ENCODE results near the gene IDUA.
"Not testable (repeated sequence)": the region's sequence is repeated elsewhere in the genome, so short reads cannot be mapped to it uniquely, and the experiment has no call there.

Gene IDUA

DNA sequence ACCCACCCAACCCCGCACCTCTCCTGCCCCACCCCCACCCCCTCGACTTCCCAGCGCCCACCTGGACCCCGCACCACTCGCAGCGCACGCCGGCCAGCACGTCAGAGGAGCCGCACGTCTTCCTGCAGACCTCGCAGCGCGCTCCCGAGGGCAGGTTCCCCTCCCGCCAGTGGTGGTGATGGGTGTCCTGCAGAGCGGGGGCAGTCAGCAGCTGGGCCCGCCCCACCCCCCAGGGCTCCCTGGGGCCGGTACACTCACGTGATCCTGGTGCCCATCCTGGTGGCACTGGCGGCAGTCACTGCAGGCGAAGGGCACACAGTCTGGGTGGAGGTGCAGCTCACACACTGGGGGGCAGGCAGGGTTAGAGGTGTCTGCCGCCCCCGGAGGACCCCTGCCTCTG lies 18.6 kb upstream of the IDUA start:
- DNase-seq, result no peak

DNA sequence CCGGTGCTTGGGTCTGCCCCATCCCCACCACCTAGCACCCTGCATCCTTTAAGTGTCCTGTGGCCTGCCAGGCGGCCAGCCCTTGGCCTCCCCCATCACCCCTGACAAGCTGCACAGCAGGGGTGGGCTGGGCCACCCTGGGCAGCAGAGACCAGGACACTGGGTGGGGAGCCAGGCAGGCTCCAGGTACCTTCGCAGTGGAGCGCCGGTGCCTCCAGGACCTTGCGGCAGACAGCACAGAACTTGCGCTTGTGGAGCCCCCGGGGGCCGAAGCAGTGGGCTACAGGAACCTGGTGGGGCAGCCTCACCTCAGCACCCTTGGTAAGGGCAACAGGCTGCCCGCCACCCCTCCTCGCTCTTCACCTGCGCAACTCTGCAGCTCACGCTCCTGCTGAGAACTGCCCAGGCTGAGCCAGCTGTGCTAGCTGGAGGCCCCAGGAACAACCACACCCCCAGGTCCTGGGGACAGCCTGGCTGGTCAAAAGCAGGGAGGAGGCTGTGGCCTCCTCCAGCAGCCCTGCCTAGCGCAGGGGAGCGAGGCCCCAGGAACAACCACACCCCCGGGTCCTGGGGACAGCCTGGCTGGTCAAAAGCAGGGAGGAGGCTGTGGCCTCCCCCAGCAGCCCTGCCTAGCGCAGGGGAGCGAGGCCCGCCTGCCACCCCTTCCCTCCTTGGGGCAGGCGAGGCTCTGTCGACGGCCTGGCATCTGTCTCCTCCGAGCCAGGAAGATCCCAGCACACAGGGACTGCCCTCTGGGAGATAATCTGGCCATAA lies 18.0 kb upstream of the IDUA start:
- DNase-seq, result no peak

DNA sequence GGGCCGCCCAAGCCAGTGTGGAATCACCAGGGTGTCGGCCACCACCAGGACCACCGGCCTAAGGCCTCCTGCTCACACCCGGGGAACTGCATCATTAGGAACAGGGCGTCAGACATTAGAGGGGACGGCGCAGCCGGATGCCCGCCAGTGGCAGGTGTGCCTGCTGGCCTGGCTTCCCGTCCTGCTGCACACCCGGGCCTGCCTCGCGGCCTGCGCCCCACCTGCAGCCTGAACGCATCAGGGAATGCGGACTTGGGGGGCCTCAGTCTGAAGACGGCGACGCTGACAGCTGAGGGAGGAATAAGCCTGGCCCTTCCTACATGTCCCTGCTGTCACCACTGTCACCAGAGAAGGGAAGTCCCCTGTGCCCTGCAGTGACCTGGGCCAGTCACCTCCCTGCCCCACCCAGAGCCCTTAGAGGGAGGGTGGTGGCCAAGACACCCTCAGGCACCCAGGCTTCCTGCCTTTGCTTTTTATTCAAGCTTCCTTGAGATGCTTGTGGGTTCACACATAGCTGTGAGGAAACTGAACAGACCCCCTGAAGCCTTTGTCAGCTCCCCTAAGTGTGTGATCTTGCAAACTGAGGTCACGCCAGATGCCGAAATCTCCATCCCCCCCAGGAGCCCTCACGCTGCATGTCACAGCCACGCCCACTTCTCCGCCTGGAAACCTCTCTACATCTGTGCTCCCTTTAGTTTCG lies 16.6 kb upstream of the IDUA start:
- peak; percentile 73 to 74 for DNase-seq

DNA sequence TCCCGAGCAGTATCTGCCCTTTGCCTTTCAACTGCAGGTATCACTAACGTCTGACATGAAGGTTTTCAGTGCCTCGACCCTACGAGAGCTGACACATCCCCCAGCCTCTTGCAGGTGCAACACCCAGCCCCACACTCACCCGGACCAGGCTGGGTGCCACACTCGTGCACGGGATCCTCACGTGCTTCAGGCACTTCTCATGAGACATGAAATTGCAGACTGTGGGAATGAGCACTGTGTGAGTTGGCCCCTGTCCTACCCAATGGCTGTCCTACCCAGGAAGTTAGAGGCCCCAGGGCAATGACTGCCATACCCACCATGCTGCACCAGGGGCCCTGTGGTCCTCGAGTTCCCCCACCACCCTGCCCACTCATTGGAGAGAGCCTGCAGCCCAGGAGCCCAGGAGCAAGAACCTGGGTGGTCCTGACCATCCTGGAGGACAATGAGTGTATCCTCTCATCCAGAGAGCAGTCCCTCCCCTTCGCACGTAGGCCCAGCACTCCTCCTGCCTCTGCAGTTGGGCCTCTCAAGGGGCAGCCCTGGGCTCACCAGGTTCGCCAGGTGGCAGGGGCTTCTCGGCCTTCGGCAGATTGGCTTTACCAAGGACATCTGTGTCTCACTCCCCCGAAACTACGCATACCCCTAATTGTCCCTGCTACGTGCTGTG lies 15.9 kb upstream of the IDUA start:
- no peak for DNase-seq

DNA sequence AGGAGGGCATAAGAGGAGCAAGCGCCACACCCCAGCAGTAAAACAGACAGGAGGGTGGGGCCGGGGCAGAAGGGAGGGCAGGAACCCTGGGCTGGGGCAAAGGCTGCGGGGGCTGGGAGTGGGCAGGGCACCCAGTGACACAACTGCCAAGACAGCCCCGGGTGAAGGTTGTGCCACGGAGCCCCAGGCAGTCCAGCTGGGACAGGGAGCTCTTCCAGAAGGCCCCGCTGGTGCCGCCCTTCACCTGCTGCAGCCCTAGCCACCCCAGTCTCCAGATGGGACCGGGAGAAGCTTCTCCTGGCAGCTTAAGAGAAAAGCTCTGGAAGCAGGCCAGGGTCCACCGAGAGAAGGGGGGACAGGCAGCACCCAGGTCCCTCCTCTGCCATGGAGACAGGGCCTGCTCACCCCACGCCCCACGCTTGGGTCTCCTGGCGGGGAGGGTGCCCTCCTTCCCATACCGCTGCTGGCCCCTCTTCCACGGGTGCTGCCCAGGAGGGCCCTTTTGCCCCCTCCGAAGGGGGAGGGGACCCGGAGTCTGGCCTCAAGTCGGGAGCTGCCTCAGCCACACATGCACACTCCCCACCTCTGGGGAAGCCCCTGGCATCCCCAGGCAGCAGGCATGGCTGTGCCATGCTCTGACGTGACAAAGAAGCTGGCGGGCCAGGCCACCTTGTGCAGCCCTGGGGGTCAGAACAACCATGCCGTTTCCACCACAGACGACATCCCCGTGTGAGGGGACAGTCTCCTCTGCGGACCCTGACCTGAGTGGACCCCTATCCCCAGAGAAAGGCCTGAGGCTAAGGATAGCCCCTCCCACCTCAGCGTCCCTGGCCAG lies 15.0 kb upstream of the IDUA start:
- no peak for DNase-seq

DNA sequence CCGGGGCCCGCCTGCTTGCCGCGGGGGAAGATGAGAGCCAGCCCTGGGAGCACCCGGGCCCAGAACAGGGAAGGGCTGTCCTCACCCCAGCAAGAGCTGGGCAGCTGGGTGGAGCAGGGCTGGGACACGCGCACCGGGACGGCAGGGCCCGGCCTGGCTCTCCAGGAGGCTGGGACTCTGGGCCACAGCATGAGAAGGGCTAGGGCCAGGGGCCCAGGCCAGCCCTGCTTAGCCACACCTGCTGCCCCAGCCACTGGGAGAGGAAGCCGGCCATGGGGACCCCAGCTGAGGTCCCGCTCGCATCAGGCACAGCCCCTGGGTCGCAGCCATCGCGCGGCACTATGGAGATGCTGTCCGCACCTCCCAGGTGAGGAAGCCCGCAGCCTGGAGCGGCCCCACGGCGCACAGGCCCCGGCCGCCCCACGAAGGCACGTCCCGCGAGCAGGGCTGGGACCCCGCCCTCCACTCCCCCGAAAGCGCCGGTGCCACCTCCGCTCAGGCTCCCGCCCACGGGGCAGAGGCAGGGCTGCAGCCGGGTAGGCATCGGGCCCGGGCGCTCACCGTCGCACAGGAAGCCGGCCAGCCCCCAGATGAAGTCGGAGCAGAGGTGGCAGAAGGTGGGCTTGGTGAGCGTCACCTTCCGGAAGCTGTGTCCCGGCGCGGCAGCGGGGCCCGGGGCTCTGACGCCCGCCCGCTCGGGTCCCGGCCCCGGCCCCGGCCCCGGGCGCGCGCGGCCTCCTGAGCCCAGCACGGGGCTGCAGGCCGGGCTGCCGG lies 14.0 kb upstream of the IDUA start:
- peak; percentile 60 to 65 for DNase-seq

DNA sequence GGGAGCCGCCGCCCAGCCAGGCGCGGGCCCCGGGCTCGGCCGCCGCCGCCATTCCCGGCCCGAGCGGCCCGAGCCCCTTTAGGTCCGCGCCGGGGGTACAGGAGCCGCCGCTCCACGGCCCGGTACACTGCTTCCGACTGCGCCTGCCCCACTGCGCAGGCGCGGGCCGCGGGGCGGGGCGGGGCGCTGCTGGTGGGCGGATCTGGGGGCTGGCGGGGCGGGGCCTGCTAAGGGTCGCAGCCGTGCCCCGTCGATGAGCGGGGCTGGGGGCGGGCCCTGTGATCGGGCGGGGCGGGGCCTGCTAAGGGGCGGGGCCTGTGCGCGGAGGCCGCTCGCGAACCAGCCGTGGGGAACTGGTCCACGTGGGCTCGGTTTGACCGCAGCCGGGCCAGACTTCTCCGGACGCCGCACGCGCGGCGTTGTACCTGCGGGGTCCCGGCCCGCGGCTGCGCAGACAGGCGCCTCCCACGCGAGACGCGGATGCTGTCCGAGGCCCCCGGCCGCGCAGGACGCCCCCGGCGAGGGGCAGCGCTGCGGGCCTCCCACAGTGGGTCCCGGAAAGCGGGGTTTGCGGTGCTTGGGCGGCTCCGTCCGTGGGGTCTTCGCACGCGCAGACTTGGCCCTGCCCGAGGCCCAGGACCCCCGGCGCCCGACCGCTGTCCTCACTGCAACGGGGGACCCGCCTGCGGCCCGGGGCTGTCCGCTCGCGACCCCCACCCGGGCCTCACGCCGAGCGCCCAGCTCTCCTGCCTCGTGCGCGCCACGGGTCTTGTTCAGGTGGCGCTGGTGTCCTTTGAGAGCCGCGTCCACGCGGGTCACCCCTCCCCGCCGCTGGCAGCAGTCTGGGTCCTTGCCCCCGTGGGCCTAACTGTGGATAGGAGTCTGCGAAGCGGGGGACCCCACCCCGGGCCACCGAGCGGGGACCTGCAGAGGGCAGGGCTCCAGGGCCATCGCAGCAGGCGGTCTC lies 13.1 kb upstream of the IDUA start, which contains the start of gene DGKQ:
Gene DGKQ, minus strand, starts transcription at position 139 of the 967 bp plus-strand sequence. Its CDS starts 87 bp downstream, at position 52.
- peak; percentile 91 to 93 for DNase-seq

DNA sequence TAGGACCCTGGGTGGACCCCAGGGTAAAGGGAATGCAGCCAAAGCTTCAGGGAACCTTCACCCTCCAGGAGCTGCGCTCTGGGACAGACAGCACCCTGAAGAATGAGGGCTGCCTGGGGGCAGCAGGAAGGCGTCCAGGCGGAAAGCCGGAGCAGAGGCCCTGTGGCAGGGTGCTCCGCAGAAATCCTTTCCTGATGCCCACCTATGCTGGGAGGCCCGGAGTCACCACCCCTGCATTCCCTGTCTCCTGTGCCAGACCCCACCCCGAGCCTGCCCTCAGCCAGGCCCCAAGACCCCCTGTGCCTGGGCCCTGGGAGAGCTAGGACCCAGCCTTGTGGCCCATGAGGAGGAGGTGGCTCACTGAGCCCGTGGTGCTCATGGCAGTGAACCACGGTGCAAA lies 12.2 kb upstream of the IDUA start:
- DNase-seq, result no peak

DNA sequence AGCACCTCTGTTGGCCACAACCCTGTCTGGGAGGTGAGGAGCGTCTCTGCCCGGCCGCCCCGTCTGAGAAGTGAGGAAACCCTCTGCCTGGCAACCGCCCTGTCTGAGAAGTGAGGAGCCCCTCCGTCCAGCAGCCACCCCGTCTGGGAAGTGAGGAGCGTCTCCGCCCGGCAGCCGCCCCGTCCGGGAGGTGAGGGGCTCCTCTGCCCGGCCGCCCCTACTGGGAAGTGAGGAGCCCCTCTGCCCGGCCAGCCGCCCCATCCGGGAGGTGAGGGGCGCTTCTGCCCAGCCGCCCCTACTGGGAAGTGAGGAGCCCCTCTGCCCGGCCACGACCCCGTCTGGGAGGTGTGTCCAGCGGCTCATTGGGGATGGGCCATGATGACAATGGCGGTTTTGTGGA lies 10.8 kb upstream of the IDUA start:
- not testable (repeated sequence) for DNase-seq

DNA sequence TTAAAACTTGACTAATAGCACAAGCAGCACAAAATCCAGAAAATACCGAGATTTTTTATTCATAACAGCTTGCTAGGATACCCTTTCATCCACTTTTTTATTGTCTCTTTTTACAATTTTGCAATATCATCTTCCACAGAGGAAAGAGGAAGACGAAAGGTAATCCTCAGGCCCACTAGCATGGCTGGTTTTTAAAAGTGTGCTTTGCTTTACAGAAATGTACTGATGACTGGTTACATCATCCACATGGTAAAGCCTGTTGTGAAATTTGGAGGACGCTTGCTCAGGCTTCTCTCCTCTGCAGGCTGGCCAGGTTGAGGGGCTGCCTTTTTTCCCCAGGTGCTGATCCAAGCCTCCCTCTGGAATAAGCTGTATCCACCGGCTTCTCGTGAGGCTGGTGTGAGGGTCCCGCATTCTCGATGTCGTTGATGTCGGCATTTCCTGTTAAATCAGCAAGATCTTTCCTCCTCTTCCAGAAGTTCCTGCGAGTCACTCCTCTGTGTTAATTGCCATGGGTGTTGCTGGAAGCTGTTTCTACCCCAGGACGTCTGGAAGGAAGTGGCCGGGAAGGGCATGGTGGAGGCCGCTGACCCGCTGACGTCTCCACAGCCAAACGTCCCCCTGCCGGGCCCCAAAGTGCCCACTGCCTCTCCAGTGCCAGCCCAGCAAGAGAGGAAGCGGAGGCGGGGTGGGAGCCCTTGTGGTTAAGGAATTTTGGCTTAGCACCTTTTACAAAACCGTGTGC lies 7.7 kb upstream of the IDUA start:
- DNase-seq, result no peak

DNA sequence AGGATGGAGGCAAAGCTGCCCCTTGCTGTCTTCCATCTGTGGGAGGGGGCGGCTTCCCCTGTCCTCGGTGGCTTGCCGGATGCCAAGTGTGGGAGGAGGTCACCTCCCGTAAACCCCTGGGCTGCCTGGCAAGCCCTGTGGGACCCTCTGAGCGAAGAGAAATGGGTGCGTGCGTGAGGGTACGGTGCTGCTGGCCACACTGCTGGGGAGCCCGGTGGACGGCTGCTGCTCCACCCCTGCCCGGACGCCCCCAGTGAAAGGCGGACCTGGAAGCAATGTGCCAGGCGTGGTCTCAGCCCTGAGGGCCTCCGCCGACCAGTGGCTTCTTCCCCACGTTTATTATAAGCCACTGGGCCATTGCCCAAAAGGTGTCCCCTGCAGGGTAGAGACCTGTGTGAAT lies 4.6 kb upstream of the IDUA start:
- DNase-seq, result no peak

DNA sequence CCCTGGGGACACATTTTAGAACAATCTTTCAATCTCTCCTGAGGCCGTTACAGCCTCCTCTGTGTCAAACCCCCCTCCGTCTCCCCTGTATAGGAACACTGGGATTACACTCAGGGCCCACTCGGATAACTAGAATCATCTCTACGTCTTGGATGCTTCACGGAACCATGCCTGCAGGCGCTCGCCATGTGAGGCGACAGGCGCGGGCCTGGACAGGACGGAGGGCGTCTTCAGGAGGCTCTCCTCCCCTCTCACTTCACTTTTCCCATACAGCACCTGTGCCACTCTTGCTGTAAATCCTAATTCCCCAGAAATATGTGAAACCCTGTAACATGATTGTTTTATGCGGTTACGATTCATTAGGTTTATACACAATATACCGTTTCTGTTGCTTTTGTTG lies 4.0 kb upstream of the IDUA start:
- DNase-seq, result no peak

DNA sequence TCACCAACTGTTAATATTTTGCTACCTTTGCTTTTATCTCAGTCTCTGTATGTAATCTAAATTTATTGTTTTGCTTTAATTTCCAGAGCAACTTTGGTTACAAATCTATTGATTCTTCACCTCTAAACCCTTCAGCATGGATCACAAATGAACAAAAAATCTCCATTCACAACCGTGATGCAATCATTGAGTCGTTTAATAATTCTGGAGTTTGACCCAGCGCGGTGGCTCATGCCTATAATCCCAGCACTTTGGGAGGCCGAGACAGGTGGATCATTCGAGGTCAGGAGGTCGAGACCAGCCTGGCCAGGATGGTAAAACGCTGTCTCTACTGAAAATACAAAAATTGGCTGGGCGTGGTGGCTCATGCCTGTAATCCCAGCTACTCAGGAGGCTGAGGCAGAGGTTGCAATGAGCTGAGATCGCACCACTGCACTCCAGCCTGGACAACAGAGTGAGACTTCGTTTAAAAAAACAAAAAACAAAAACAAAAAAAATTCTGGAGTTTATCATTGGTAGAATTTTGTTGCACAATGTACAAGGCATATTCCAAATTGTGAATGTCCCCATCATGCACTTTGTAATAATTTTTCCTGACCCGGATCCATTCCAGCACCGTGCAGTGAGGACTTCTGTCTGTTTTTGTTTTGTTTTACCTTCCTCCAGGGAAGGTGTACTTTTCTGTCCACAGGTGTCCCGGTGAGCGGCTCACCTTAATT lies 2.3 kb upstream of the IDUA start:
- no peak for DNase-seq

DNA sequence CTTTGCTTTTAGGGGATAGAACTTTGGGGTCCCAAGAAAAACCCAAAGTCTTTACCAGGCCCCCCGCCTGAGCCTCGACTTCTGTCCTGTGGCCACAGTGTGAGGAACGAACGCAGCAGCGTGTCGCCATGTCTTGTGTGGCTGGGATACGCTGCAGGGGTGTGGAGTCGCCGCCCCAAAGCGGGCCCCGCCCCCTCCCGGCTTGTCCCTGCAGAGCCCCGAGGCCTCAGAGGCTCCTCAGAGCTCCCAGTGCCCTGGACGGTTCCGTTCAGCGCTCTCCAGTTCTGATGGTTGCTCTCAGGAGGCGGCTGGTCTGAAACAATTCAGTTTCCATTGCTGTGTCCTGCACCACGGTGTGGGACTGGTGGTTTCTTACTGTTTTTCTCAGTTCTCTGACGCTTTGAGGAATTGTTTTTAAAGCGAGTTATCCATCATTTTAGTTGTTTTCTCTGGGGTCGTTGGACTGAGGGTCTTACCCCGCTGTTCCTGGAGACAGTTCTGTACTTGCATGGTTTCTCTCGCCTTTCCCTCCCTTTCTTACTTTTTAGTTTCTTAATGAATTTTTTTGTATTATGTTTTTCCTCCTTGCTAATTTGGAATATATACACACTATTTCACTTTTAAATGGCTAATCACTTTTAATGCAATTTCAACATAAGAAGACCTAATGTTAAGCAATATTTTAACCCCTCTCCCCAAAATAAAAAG lies 1.6 kb upstream of the IDUA start:
- peak; percentile 67 to 73 for DNase-seq

DNA sequence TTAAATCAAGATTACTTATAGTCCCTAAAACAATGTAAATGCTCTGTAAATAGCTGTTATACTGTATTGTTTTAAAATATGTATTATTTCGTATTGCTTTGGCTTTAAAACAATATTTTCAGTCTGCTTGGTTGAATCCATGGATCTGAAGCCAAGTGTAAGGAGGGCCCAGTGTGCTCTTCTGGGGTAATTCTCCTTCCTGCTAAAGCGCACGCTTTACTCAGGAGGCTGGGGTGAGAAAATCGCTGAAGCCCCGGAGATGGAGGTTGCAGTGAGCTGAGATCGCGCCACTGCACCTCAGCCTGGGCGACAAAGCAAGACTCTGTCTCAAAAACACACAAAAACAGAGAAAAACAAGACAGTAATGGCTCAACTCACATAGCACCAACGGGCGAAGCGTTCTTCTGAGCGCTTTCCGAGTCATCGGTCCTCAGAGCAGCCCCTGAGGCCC lies 391 bp upstream of the IDUA start:
- DNase-seq, result no peak

DNA sequence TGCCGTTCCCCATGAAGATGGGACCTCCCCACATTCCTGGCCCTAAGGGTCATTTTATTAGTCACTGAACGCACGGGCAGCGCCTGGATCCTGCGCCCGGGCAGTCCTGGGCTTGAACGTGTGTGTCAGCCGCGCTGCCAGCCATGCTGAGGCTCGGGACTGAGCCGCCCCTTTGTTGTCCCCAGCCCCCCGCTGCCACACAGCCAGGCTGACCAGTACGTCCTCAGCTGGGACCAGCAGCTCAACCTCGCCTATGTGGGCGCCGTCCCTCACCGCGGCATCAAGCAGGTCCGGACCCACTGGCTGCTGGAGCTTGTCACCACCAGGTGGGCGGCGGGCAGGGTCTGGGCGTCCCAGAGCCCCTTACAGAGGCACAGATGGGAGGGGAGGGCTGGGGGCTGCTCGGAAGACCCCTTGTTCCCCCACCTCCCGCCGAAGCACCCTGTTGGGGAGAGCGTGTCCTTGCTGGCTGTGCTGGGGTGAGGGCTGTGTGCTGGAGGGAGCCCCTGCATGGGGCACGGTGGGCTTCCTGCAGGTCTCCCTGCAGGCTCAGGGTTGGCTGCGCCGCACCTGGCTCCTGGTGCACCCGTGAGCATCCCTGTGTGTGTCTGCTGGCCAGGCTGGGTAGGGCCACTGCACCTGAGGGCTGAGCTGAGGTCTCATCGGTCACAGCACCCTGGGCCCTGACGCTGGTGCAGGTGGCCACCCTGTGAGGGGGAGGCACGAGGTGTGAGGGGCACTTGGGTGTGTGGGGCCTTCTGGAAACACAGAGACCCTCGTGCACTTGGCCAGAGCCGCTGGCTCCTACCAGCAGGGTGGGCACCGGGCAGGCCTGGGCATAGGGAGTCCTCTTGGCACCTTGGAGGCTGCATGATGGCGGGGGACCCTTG lies 1.0 kb downstream of the IDUA start:
- DNase-seq, result peak in 1 of 2 donors; percentile 0

Data from CD4-positive, alpha-beta T cell treated with Interleukin-1 beta for 1 hour (primary cell).